Psoas muscle (tissue), 8 donors: ENCODE results near the gene C17orf50. TPM values are rescaled to one million over a fixed set of nuclear protein-coding genes. Genes with fewer than 3 reads are reported as not detected.

Experiments
- ATAC-seq, 4 donors: fragments of 200-7000 bp; cut with Tn5 transposase; one replicate each; pipeline ENCODE4 v1.9.1; 2020; ENCODE audit warnings: moderate library complexity in 3 of 4, mild to moderate bottlenecking in 2 of 4
- DNase-seq, 2 donors: peaks; one replicate each; pipeline ENCODE4 v3.0.0-alpha.2; 2020
- H3K27ac ChIP-seq: fragments of 200-600 bp; one replicate; pipeline ENCODE4 v1.8.0; 2022
- H3K27me3 ChIP-seq, 3 donors: fragments of 200-600 bp in 1 of 3; one replicate each; pipeline versions ENCODE4 v1.6.1 to v1.8.0; 2013 to 2022; ENCODE audit warnings: low read length in 2 of 3, mild to moderate bottlenecking in 2 of 3, moderate library complexity in 1 of 3; ENCODE audit not compliant: insufficient read depth in 3 of 3
- H3K36me3 ChIP-seq, 2 donors: fragments of 200-600 bp in 1 of 2; one replicate each; pipeline versions ENCODE4 v1.6.1 to v1.8.0; 2013 to 2022; ENCODE audit warnings: low read depth in 1 of 2, mild to moderate bottlenecking in 1 of 2, moderate library complexity in 1 of 2; ENCODE audit not compliant: insufficient read depth in 1 of 2
- H3K4me1 ChIP-seq: fragments of 200-600 bp; one replicate; pipeline ENCODE4 v1.8.0; 2022
- H3K4me3 ChIP-seq: fragments of 200-600 bp; one replicate; pipeline ENCODE4 v1.8.0; 2022; ENCODE audit warnings: mild to moderate bottlenecking
- H3K9me3 ChIP-seq: fragments of 200-600 bp; one replicate; pipeline ENCODE4 v1.8.0; 2022
- WGBS, 3 donors: extraction: QIAGEN DNeasy Blood & Tissue Kit; methylation state at CpG; one replicate each; pipeline versions ENCODE4 v1.1.6 to v1.1.7; 2013; 5-methylcytosine and 5-hydroxymethylcytosine counted together
- intact Hi-C, 2 donors: fragments of 100-400 bp; cut with DNase I; formaldehyde crosslinking; loops; one replicate each; pipeline versions ENCODE4 v1.11.0 to v1.14.2; 2022
- polyA plus RNA-seq, 3 donors: library from polyadenylated mRNA; stranded (reverse); fragments of 200-250 nt; gene quantifications; one replicate each; pipeline ENCODE4 v1.2.3, GENCODE V29; 2013
- total RNA-seq, 4 donors: library from RNA; stranded (reverse); fragmentation: NEBNext Ultra II Directional in 2 of 4; extraction: Animal tissue kit (Norgen Biotek cat#: 25700) in 2 of 4; gene quantifications; one replicate each; pipeline versions ENCODE4 v1.2.1 to v1.2.4, GENCODE V29; 2021 to 2023
- TF ChIP-seq, protein P1 (sequence below): fragments of 200-600 bp; IDR thresholded peaks from one replicate; pipeline ENCODE4 v1.8.0; 2022; ENCODE audit warnings: antibody characterized with exemption
- donor health status: healthy with polysubstance abuse.
- donor health status: DM: no; HTN: no; CAD: no; lungs with moderate emphysema.
- donor health status: Bipolar disorder and iron deficiency.
- donor health status: healthy.
- donor health status: DM: yes; HTN: yes; CAD: no.
- donor health status: DM: no; HTN: no; CAD: no.
- donor health status: DM: no; HTN: no; CAD: no.
- donor health status: DM: yes; HTN: yes; CAD: no.

Gene C17orf50
- total and polyA plus RNA-seq, 7 donors, result 0.08 TPM; not detected in 6

GRCh38 chr17:35786941-35787432 lies 26.3 kb downstream of the C17orf50 start:
- H3K4me3 ChIP-seq, result no peak overlapping the region
- H3K27me3 ChIP-seq, result peaks cover 0 to 9% (median 4%) of the 10 kb centered on the region in 3 donors
- H3K36me3 ChIP-seq, result no peaks in the 10 kb centered on the region
- H3K9me3 ChIP-seq, result no peaks in the 10 kb centered on the region
- intact Hi-C loops, result no loop called here
- no peak overlapping the region for H3K27ac ChIP-seq
- TF ChIP-seq, protein P1, sequence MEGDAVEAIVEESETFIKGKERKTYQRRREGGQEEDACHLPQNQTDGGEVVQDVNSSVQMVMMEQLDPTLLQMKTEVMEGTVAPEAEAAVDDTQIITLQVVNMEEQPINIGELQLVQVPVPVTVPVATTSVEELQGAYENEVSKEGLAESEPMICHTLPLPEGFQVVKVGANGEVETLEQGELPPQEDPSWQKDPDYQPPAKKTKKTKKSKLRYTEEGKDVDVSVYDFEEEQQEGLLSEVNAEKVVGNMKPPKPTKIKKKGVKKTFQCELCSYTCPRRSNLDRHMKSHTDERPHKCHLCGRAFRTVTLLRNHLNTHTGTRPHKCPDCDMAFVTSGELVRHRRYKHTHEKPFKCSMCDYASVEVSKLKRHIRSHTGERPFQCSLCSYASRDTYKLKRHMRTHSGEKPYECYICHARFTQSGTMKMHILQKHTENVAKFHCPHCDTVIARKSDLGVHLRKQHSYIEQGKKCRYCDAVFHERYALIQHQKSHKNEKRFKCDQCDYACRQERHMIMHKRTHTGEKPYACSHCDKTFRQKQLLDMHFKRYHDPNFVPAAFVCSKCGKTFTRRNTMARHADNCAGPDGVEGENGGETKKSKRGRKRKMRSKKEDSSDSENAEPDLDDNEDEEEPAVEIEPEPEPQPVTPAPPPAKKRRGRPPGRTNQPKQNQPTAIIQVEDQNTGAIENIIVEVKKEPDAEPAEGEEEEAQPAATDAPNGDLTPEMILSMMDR, result no peak
- no peaks in the 10 kb centered on the region for H3K4me1 ChIP-seq
- DNase-seq (no peak), ATAC-seq (no peak)
- WGBS, 3 donors, result 41 to 60% (median 59%) methylated on average over 3 of the region's 3 CpGs

DNA sequence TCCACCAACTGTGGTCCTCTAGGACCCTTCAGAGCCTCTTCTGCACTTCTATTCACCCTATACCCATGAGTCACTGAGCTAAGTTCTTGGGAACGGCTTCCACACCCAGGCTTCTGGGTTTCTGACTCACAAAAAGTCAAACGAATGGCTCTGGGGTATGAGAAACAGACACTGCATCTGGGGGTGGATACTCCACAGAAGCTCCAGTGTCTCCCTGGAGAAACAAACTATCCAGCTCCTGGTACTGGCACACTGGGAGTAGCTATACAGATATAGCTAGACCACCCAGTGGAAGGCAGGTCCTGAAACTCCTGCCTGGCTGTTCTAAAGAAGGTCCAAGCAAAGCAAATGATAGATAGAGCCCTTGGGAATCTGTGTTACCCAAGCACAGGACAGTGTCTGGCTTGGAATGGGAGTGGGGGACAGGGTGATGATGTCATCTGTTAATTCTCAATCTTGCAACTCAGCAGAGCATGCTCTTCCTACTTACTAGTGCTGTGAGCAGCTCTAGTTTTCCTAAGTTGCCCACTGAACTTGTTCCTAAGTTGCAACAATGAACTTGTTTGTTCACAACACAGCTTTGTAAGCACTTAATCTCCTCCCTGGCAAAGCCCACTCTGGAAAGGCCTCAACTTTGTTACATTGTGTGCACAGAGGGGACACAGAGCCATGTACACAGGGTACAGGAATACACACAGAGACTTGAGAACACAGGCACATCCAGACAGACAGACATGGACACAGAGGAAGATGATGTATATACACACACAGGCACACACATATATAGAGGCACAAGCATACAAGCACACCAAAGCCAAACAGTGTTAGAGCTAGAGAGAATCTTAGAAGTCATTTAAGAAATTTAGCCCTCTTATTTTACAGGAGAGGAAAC lies 28.0 kb downstream of the C17orf50 start:
- DNase-seq (no peak), ATAC-seq (peak in 3 of 4 donors; percentile 49 to 63 (median 57))
- WGBS, 3 donors, result 36 to 58% (median 39%) methylated on average over 2 of the region's 2 CpGs
- no peak overlapping the region for H3K4me3 ChIP-seq
- no peaks in the 10 kb centered on the region for H3K9me3 ChIP-seq
- H3K27me3 ChIP-seq, result peaks cover 0 to 12% (median 2%) of the 10 kb centered on the region in 3 donors
- H3K36me3 ChIP-seq, result no peaks in the 10 kb centered on the region
- no peak overlapping the region for H3K27ac ChIP-seq
- H3K4me1 ChIP-seq, result no peaks in the 10 kb centered on the region
- TF ChIP-seq, protein P1, result no peak
- intact Hi-C loops, result no loop called here

GRCh38 chr17:35790841-35791240 lies 30.2 kb downstream of the C17orf50 start:
- no peak overlapping the region for H3K27ac ChIP-seq
- WGBS, 3 donors, result 93 to 99% (median 97%) methylated on average over 3 of the region's 3 CpGs
- H3K4me3 ChIP-seq, result no peak overlapping the region
- H3K9me3 ChIP-seq, result no peaks in the 10 kb centered on the region
- intact Hi-C loops, result no loop called here
- peaks cover 0 to 33% (median 6%) of the 10 kb centered on the region in 3 donors for H3K27me3 ChIP-seq
- H3K4me1 ChIP-seq, result no peaks in the 10 kb centered on the region
- H3K36me3 ChIP-seq, result no peaks in the 10 kb centered on the region
- TF ChIP-seq, protein P1, result no peak
- DNase-seq (no peak), ATAC-seq (no peak)

GRCh38 chr17:35791681-35792350 lies 31.1 kb downstream of the C17orf50 start:
- no peak overlapping the region for H3K27ac ChIP-seq
- 49 to 50% (median 50%) methylated on average over 9 of the region's 9 CpGs for WGBS, 3 donors

More at GRCh38 chr17:35791681-35792350, 31.1 kb downstream of the C17orf50 start:
- DNase-seq, result no peak
- intact Hi-C loops, result no loop called here
- H3K4me3 ChIP-seq, result no peak overlapping the region
- peaks cover 0 to 42% (median 6%) of the 10 kb centered on the region in 3 donors for H3K27me3 ChIP-seq
- no peaks in the 10 kb centered on the region for H3K36me3 ChIP-seq
- no peaks in the 10 kb centered on the region for H3K4me1 ChIP-seq
- no peaks in the 10 kb centered on the region for H3K9me3 ChIP-seq
- TF ChIP-seq, protein P1, result no peak
- no peak for ATAC-seq
